ENCODE data around the gene MCM3.

- TF ChIP-seq EZH2 (IDR thresholded peaks at IDR 0.05; ENCODE audit: borderline replicate concordance, low read length) (no peak), CTCF (conservative IDR thresholded peaks at IDR 0.05 in 1 of 2, IDR thresholded peaks at IDR 0.05 in 1 of 2; ENCODE audit: extremely low read depth in 1 of 2, insufficient read depth in 1 of 2, low read depth in 1 of 2, low read length in 2 of 2) (no peak)
Measured at GRCh38 chr6:52288216-52288615, 3.7 kb upstream of the MCM3 start.

All from mammary epithelial cell (primary cell).